ENCODE results near the gene PLA2G12A. TPM values are rescaled to one million over a fixed set of nuclear protein-coding genes. Genes with fewer than 3 reads are reported as not detected.

The PLA2G12A gene
- total RNA-seq, 1 donor from 2014 or later: 17.8 TPM

DNA sequence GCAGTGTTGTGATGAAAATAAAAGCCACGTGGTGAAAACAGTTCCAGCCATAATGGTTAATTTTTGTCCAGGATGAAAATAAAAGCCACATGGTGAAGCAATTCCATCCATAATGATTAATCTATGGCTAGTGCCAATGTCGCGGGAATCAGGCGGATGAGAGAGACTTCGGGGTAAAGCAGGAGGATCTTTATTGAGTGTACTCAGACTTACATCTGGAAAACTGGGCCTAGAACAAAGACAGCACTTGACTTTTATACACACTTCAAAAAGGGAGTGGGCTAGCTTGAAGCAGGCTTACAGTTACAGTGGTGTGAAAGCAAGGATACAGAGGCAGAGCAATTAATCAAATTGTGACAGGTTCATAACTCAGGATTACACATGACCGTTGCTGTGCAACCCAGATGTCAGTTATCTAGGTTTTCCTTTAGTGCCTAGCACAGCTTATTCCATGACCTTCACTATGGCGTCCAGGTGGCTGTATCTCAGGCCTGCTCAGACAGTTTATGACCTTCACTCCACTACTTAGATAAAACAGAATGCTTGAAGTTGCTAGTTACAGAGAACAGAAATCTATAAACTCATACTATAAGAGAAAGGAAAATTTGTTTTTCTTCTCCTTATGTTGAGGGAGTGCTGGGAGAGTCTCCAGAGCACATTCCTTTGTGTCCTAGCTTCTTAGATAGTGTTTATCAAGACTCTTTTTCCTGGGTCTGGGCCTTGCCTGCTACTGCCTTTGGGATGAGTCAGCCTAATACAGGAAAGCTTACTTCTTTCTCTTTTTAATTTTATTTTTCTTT lies 5.9 kb upstream of the PLA2G12A start:
- DNase-seq (ENCODE audit: low spot score): no peak
- H3K27ac ChIP-seq: no peak overlapping the region
- no peaks in the 10 kb centered on the region for H3K36me3 ChIP-seq
- TF ChIP-seq EZH2 (IDR thresholded peaks at IDR 0.05): no peak
- TF ChIP-seq CTCF (IDR thresholded peaks at IDR 0.05): no peak
- TF ChIP-seq EZH2phosphoT487 (IDR thresholded peaks at IDR 0.05): no peak
- H3K27me3 ChIP-seq: no peaks in the 10 kb centered on the region
- Mint-ChIP-seq H3K27ac (no peak overlapping the region), H3K27me3 (ENCODE audit: insufficient read depth, low read depth) (peaks cover 8% of the 10 kb centered on the region), H3K9me3 (no peaks in the 10 kb centered on the region), H3K36me3 (no peaks in the 10 kb centered on the region), H3K4me3 (no peak overlapping the region), H3K4me1 (no peaks in the 10 kb centered on the region)
- H3F3A ChIP-seq (ENCODE audit: low read depth): peaks cover 4% of the 10 kb centered on the region
- no peak overlapping the region for H3K4me2 ChIP-seq
- H4K20me1 ChIP-seq (ENCODE audit: low read depth): no peaks in the 10 kb centered on the region
- no peaks in the 10 kb centered on the region for H3K9me3 ChIP-seq (ENCODE audit: low read depth)
- H3K4me1 ChIP-seq: no peaks in the 10 kb centered on the region
- no peak overlapping the region for H2AFZ ChIP-seq (replicated peaks)
- no peak overlapping the region for H3K4me3 ChIP-seq
- no peak overlapping the region for H3K9ac ChIP-seq
- H3K79me2 ChIP-seq (ENCODE audit: low read depth): no peaks in the 10 kb centered on the region

GRCh38 chr4:109733728-109734127 lies 3.9 kb upstream of the PLA2G12A start:
- Histone ChIP-seq H3K9ac (no peak overlapping the region), H3K4me3 (no peak overlapping the region), H3F3A (ENCODE audit: low read depth) (peaks cover 10% of the 10 kb centered on the region), H3K27ac (no peak overlapping the region), H3K4me2 (no peak overlapping the region), H3K79me2 (ENCODE audit: low read depth) (peaks cover 8% of the 10 kb centered on the region), H4K20me1 (ENCODE audit: low read depth) (no peaks in the 10 kb centered on the region), H3K9me3 (ENCODE audit: low read depth) (no peaks in the 10 kb centered on the region), H3K36me3 (no peaks in the 10 kb centered on the region), H3K4me1 (peaks cover 4% of the 10 kb centered on the region), H2AFZ (replicated peaks) (no peak overlapping the region), H3K27me3 (peaks cover 6% of the 10 kb centered on the region)
- no peak for TF ChIP-seq EZH2 (IDR thresholded peaks at IDR 0.05)
- TF ChIP-seq EZH2phosphoT487 (IDR thresholded peaks at IDR 0.05): no peak
- no peak for TF ChIP-seq CTCF (IDR thresholded peaks at IDR 0.05)
- Mint-ChIP-seq H3K36me3 (no peaks in the 10 kb centered on the region), H3K27me3 (ENCODE audit: insufficient read depth, low read depth) (peaks cover 3% of the 10 kb centered on the region), H3K9me3 (no peaks in the 10 kb centered on the region), H3K4me3 (no peak overlapping the region), H3K27ac (no peak overlapping the region), H3K4me1 (peaks cover 5% of the 10 kb centered on the region)
- DNase-seq (ENCODE audit: low spot score): no peak

DNA sequence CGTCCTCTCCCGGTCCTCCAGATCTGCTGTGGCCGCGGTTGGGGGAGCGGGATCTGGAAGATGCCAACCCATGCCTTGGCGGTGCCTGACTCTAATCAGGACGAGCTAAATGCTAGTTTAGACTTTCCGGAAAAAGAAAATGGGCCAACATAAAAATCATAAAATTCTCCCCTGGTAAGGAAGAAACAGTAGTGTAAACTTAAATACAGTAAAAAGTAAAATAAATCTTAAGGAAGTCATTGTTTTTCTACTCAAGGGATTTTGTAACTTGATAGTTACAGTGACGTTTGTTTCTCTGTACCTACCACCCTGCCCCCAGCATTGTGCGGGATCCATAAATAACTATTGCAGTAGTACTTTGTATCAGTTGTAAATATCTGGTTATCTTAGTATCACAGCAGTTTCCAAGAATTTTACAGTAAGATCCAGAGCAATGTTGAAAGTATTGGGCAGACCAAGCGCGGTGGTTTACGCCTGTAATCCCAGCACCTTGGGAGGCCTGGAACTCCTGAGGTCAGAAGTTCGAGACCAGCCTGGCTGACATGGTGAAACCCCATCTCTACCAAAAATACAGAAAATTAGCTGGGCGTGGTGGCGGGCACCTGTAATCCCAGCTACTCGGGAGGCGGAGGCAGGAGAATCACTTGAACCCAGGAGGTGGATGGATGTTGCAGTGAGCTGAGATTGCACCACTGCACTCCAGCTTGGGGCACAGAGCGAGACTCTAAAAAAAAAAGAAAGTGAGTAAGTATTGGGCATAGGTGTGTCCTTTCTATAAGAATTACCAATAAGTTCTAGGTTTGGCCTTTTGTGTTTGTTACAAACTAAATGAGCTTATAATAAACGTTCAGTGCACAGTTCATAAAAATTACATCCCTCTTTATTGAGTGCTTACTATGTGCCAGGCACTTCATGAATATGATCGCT lies 1.0 kb upstream of the PLA2G12A start:
- H3K79me2 ChIP-seq (ENCODE audit: low read depth): peaks cover 28% of the 10 kb centered on the region
- H3K27me3 ChIP-seq: peaks cover 10% of the 10 kb centered on the region
- no peaks in the 10 kb centered on the region for H3K36me3 Mint-ChIP-seq
- peaks cover 7% of the 10 kb centered on the region for H3K4me1 ChIP-seq
- H2AFZ ChIP-seq (replicated peaks): peak overlapping the region; percentile 86
- no peak for DNase-seq (ENCODE audit: low spot score)
- H3K27ac Mint-ChIP-seq: no peak overlapping the region
- H3F3A ChIP-seq (ENCODE audit: low read depth): peaks cover 10% of the 10 kb centered on the region
- H3K27ac ChIP-seq: no peak overlapping the region
- H3K4me3 Mint-ChIP-seq: peak overlapping the region; percentile 89
- peak overlapping the region; percentile 97 for H3K4me2 ChIP-seq
- H3K36me3 ChIP-seq: no peaks in the 10 kb centered on the region
- H3K4me1 Mint-ChIP-seq: peaks cover 11% of the 10 kb centered on the region
- no peaks in the 10 kb centered on the region for H3K9me3 ChIP-seq (ENCODE audit: low read depth)
- H3K27me3 Mint-ChIP-seq (ENCODE audit: insufficient read depth, low read depth): peaks cover 3% of the 10 kb centered on the region
- H4K20me1 ChIP-seq (ENCODE audit: low read depth): no peaks in the 10 kb centered on the region
- TF ChIP-seq EZH2 (IDR thresholded peaks at IDR 0.05) (no peak), EZH2phosphoT487 (IDR thresholded peaks at IDR 0.05) (no peak), CTCF (IDR thresholded peaks at IDR 0.05) (no peak)
- H3K9ac ChIP-seq: no peak overlapping the region
- H3K9me3 Mint-ChIP-seq: no peaks in the 10 kb centered on the region
- peak overlapping the region; percentile 61 for H3K4me3 ChIP-seq
